Measurements from ENCODE around the gene NANOGP8.

DNA sequence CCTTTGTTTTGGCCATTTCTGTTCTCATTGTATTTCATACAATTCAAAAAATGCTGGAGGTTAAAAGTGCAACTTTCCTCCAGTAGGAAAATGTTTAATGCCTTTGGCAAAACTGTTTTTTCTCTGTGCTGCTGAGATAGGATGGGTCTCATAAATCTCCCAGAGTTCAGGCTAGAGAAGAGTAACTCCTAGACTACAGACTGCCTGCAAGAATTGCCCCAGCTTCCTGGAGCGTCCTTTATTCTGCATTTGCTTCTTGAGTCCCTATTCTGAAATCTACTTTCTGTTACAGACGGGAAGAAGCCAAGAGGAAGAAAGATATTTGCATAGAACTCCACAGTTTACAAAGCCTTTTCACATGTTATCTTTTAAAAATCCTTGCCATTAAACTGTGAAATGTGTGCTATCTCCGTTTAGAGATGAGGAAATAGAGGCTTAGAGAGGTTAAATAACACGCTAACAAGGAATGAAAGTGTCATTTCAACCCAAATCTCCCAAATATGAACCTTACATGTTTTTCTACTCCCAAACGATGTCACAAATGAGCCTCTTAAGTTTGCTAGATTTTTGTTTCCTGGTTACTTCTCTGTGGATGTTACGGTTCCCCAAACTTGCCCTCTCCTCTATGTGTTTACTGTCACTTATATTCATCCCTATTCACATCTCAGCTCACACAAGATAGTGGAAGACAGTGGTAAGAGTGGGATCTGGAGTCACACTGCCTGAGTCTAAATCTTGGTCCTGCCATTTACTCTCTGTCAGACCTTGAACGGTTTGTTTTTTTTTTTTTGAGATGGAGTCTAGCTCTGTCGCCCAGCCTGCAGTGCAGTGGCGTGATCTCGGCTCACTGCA is 17.4 kb downstream of the NANOGP8 start:
- TF ChIP-seq, protein P1, sequence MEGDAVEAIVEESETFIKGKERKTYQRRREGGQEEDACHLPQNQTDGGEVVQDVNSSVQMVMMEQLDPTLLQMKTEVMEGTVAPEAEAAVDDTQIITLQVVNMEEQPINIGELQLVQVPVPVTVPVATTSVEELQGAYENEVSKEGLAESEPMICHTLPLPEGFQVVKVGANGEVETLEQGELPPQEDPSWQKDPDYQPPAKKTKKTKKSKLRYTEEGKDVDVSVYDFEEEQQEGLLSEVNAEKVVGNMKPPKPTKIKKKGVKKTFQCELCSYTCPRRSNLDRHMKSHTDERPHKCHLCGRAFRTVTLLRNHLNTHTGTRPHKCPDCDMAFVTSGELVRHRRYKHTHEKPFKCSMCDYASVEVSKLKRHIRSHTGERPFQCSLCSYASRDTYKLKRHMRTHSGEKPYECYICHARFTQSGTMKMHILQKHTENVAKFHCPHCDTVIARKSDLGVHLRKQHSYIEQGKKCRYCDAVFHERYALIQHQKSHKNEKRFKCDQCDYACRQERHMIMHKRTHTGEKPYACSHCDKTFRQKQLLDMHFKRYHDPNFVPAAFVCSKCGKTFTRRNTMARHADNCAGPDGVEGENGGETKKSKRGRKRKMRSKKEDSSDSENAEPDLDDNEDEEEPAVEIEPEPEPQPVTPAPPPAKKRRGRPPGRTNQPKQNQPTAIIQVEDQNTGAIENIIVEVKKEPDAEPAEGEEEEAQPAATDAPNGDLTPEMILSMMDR (IDR thresholded peaks at IDR 0.05) = no peak
- TF ChIP-seq POLR2A (IDR thresholded peaks at IDR 0.05) = no peak

All from testis (tissue), 2 donors.